Activated CD4-positive, alpha-beta T cell treated with anti-CD3 and anti-CD28 coated beads, Interleukin-2, Interleukin-6, amounts not matched to agents 100 ng/mL and 50 ng/mL, durations not matched to agents 16 hours and 8 hours (primary cell): Measurements from ENCODE around the gene CRIP1.

Experiments used
- DNase-seq: peaks from one replicate; pipeline ENCODE4 v3.0.0-alpha.2; 2020

The CRIP1 gene, protein sequence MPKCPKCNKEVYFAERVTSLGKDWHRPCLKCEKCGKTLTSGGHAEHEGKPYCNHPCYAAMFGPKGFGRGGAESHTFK

DNA sequence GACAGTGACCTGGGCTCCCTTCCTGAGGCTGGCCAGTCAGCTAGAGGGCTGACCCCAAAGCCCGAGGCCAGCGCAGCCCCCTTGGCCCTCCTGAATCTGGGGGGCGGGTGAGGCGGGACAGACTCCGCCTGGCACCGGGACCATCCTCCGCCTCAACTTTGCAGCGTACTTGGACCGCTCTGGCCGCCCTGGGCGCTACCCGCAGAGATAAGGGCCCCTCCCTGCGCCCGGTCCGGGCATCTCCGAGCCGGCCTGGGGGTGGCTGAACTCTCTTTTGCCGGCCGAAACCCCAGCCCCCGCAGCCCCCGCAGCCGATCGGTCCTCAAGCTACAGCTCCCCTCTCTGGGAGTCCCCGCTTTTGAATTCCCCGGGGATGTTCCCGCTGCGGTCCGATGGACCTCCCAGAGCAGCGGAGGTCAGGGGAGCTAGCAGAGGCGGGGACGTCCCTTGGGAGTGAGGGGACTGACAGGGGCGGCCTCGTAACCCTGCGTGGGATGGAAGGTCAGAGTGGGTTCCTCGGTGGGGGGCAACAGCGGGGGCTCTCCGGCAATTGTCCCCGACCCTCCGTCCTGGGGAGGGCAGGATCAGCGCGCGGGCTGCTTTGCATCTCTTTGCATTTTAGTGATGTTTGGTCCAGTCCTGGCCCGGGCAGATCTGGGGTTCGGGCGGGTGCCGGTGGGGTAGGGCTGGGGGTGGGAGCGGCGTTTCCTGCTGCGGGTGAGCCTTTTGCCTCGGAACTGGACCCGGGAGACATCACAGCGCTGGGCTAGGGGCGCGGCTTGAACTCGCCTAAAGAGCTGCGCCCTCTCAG, at the start of gene CRIP1:
Gene CRIP1, plus strand, starts transcription at position 724 of the 811 bp plus-strand sequence. CDS start 374 bp downstream, outside the sequence.
- DNase-seq = no peak

DNA sequence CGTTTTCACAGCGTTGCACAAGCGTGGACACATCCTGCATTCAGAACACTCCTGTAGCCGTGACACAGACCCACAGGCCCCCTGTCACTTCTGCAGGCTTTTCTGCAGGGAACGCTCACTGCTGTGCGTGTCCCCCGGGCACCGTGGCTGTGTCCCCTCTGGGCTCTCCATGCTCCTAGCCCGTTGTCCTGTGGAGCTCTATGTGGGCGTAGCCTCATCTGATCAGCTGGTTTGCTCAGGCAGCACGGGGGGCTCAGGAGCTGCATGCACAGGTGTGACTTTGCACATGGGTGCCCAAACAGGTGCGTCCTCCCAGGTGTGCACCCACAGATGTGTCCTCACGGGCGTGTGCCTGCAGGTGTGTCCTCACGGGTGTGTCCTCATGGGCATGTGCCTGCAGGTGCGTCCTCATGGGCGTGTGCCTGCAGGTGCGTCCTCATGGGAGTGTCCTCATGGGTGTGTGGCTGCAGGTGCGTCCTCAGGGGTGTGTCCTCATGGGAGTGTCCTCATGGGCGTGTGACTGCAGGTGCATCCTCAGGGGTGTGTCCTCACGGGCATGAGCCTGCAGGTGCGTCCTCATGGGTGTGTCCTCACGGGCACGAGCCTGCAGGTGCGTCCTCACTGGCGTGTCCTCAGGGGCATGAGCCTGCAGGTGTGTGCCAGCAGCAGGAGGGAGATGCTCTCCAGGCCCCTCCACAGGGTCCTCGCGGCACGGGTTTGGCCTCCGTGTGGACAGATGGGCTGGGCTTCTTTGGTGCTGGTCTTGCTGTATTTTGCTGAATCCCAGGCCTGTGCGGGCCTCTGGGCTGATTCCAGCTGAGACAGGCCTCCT, 49.6 kb upstream of the CRIP1 start:
- DNase-seq = no peak

DNA sequence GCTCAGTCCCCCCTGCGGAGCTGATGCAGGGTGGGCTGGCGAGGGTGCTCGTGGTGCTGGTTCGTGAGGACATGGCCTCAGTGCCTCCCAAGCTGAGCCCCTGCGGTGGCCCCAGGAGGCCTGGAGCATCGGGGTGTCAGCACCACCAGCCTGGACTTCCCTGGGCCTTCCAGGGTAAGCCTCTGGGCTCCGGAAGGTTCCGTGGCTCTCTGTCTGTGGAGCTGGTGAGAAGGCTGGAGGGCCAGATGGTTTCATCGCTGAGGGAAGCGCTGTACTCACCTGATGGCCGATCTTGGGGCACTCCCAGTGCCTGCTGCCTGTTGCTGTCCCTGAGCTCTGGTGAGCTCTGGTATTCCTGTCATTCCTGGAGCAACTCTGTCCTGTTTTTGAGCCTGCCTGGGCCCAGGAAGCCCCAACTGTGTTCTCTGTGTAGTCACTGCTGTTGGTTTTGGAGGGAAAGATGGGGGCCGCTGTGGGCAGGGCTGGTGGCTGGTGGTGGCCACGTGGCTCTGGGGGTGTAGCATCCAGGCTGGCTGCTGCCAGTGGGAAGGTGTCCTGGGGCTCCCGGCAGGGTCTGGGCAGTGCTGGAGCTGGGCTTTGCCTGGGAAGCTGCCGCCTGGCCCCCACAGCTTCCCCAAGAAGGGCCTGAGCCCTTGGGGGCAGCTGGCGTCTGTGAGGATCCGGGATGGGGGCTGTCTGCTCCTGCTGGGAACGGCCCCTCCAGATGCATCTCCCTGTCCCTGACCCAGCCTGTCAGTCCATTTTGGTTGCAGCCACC, 48.8 kb upstream of the CRIP1 start:
- DNase-seq = no peak

DNA sequence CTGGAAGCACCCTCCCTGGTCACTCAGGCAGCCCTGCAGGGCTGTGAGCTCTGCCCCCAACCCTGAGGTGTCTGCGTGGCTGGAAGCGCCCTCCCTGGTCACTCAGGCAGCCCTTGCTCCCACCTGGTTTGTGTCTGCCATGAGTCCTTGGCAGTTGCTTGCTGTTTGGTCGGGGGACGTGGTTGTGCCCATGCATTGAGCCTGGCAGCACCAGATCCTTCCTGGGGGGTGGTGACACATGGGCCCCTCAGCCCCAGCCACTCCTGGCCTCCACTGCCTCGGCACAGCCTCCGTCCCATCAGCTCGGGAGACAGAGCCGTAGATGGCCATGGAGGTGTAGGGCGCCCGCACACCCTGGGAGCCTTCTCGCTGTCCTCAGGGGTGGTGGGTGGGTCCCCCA, 47.5 kb upstream of the CRIP1 start:
- no peak for DNase-seq

DNA sequence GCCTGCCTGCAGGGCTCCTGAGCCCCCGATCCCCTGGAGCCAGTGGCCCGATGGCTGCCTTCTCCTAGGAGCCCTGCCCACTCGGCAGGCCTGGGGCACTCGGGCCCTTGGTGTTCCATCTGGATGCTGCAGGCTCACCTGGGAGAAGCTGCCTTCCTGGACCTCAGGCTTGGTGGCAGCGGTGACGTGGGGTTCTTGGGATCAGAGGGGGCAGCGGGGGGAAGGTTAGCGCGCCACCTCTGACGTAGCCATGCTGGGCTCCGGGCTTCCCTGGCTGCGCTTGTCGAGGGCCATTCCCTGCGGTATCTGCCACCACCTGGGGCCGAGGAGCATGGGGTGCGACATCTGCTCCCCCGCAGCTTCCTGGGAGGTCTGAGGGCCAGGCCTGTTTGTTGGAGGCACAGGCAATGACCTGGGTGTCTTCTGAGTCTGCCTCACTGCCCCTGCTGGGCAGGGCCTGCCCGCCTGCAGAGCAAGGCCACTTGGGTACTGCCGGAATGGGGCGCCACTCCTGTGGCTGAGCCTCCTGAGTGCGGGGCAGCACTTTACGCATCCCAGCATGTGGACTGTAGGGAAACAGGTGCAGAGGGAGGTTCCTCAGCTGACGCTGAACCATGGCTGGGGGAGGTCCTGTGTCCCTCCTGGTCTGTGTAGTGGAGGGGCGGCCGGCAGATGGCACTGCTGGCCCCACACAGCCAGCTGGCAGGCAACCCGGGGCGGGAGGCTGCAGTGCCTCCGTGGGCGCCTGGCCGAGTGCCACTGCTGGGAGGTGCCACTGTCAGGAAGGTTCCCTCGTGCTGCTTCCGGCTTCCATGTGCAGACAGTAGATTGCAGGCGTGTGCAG, 46.8 kb upstream of the CRIP1 start:
- no peak for DNase-seq

DNA sequence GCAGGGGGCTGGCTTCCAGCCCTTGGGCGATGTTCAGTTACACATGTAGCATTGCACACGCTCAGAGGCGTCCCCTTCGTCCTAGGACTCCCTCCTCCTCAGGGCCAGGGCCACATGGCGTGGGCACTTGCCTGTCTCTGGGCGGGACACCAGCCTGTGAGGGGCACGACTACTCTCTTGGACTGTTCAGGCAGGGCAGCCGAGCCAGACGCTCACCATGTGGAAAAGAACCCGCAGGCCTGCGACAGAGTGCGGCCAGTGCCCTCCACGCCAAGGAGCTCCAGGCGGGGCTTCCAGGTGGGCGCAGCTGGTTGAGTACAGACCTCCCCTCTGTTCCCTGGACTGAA, 46.2 kb upstream of the CRIP1 start:
- DNase-seq = no peak

DNA sequence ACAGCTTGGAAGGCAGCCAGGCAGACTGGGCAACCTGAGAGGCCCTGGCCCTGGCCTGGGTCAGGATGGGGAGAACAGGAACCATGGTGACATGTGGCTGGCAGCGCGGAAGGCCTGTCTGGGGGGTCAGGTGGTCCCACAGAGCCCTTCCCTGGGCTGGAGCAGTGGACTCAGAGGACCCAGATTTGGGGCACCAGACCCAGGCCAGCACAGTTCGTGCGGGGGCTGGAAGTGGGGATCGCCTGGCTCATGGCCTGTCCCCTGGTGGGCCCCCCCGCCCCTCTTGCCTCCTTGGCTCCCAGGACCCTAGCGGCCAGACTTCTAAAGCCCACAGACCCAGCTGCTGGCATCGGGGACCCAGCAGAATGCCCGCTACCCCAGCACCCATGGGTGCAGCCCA, 45.7 kb upstream of the CRIP1 start:
- no peak for DNase-seq

DNA sequence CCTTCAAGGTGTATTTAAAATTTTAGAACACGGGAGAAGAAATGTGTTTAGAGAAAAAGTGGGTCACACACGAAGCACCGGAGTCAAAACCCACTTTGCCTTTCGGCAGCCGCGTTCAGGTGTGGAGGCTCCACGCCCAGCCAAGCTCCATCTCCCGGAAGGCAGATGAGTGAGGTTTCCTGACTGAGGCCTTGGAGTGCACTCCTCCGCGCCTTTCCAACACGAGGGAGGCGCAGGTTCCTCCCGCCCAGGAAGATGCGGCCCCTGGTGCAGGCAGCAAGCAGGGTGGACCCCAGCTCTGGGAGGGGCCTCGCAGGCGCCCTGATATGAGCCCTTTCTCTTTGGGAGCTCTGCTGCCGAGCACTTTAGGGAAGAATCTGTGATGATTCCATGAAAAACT, 44.6 kb upstream of the CRIP1 start:
- DNase-seq = no peak

DNA sequence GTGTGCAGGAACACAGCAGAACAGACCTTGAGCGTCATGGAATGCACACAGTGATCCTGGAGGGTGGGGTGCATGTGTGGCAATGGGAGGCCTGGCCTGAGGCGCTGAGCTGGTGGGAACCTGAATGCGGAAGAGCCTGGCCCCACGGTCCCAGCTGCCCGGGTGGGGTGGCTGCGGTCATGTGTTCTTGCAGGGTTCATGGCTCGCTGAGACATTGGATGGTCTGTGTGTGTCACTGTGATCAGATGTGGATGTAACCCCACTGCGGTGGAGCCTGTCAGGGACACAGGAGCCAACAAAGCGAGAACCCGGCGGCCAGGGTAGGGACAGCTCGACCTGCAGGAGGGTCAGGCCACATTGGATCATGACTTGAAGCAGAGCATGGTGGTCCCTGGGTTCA, 43.9 kb upstream of the CRIP1 start:
- DNase-seq = no peak

DNA sequence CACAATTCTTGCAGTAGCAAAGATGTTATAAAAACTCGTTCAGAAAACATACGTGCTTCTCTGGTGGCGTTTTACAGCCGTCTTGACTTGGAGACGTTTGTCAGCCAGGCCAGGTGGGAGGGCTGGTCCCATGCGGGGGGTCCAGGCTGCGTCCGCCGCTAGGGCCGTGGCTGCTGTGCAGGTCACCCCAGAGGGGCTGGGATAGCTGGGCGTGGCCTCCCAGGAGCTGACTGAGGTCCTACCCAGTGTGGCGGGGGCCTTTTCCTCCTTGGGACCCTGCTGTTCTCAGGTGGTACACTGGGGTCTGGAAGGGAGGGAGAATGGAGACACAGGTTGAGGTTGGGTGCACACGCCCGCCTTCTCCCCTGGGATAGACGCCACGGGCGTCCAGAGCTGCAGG, 41.8 kb upstream of the CRIP1 start:
- no peak for DNase-seq

DNA sequence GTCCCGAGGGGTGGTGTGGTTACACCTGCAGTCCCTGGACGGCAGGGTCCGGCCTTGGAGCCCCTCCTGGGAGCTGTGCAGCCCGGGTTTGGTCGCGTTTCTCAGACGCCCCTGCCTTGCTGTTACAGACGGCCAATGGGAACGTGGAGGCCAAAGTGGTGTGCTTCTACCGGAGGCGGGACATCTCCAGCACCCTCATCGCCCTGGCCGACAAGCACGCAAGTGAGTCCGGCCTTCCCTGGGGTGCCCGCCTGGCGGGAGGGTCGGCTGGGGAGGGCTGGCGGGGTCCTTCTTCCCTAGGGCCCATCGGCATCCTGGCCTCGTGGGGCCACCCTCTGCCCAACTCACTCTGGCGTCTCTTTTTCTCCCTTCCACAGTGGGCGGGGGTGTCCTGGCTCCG, 41.4 kb upstream of the CRIP1 start:
- no peak for DNase-seq

DNA sequence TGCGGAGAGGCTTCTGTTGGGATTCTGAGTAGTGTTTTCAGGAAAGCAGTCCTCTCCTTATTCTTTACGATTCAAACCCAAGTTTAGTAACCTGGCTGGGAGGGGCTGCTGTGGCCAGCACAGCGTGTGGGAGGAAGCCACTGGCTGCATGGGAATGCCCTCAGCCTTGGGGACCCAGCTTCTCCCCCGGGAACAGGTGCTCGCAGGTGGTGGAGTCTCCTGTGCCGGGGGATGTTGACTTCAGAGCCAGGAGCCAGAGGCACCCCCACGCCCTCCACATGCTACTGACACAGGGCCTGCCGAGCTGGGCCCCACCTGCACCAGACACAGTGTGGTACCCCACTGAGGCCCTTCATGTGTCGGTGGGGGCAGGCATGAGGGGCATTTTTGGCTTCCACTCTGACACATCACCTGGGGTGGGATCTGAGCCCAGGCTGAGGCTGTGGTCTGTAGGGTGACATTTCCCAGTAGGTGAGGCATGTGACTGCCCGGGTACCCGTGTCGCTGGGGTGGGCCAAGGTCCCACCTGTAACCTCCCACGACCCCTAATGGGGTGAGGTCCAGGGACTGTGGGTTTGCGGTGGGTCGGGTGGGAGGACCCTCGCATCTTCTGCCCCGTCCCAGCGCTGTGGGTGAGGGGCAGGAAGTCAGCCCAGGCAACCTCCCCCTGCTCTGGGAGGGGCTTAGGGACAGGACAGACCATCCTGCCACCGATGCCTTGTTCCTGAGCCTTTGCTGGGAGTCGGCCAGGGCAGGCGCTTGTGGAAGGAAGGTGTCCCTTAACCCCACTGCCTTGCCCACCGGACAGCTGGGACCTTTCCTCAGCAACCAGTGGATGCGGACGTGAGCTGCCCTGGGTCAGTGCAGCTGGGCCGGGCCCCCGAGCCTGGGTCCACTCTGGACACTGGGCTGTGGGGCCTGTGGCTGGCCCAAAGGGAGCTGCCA, 40.5 kb upstream of the CRIP1 start:
- DNase-seq = no peak

DNA sequence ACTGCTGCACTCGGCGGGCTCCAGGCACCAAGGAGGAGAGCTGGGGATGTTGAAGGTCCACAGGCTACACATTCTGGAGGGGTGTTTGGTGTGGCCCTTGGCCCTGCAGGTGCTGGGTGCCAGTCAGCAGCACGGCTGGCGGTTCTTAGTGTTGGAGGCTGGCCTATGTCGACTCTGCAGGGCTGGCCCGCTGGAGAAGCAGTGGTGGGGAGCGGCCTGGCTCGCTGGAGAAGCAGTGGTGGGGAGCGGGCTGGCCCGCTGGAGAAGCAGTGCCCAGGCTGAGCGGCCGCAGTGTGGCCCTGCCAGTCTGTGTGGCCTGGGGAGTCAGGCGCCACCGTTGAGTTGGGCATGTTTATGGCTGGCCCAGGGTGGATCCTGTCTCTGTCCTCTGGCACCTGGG, 39.7 kb upstream of the CRIP1 start:
- no peak for DNase-seq

DNA sequence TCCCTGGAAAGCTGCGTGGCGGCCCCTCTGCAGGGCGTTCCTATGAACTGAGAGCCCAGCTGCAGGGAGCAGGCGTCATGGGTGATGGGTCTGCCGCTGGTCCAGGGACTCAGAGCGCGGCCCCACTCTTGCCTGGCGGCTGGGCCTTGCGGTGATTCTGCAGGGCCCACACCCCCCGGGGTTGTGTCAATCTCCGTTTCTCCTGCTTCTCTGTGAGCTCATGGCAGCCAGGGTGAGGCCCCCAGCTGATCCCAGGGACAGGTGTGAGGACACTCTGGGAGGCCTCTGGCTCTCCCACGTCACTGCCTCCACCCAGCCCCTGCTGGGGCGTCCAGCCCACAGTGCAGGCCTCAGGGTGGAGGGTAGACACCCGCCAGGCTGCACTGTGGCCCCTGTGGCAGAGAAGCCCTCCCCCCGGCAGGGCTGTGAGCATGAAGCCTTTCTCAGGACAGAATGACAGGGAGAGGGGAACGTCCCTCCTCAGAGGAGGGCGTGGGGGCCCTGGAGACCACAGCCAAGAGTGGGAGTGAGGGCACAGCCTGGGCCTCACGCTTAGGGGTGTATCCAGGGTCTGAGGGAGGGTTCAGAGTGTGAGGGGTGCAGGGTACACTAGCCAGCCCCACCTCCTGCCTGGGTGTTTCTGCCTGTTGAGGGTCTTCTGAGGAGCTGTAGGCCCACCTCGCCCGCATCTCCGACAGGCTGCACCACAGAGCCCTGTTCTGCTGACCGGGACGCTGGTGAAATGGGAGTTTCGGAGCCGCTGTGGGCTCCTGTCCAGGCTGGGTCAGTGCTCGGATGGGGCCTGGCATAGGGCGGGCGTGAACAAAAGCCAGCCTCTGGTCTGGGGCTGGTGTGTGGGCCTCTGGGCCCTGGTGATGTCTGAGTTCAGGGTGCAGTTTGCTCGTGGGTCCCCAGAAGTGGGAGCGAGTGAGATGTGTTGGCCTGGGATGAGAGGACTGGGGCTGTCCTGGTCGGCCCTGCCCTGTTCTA, 38.7 kb upstream of the CRIP1 start:
- DNase-seq = no peak

DNA sequence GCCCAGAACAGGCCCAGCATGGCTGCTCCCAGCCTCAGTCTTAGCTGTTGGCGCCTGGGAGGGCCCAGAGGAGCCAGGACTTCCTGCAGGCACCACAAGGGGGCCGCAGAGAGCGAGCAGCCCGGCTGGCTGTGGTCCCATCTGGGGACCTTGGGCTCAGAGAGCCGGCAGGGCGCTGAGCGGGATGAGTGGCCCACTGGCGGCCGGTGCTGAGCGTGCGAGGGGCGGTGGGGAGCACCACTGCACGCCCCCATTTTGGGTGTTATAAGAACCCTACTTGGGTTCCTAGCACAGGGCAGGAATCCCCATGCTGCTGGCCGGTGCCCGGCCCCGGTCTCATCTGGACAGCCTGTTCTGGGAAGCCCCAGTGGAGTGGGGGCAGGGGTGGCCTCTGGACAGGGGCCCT, 38.0 kb upstream of the CRIP1 start:
- DNase-seq = peak; percentile 67

DNA sequence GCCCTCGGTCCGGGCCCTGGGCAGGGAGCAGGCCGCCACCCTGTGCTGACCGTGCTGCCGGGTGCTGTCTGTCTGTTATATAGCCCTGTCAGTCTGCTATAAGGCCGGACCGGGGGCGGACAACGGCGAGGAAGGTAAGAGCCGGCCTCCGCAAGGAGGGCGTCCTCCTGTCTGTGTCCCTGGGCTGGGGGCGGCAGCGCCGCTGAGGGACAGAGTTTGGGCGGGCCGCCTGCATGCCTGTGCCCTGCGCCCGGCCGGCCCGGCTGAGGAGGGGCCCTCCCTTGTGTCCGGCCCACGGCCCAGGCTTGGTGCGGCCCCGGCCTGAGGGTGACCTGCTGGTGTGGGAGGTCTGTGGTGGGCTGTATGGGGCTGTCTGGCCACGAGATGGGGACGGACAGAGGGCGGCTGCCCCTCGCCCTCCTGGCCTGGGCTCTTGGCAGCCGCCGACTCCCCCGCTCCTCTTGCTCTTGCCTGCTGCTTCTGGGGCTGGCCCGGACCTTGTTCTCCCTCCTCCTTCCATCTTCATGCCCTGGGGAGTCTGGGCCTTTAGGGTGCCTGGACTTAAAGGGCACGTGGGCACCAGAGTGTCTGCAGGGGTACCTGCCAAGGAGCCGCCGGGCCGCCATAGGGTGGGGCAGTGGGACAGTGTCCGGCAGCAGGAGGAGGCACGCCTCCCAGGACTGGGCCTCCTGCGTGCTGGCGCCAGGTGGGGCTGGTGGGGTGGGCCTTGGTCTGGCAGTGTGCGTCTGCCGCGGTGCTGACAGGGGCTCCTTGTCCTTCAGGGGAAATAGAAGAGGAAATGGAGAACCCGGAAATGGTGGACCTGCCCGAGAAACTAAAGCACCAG, 37.2 kb upstream of the CRIP1 start:
- no peak for DNase-seq

DNA sequence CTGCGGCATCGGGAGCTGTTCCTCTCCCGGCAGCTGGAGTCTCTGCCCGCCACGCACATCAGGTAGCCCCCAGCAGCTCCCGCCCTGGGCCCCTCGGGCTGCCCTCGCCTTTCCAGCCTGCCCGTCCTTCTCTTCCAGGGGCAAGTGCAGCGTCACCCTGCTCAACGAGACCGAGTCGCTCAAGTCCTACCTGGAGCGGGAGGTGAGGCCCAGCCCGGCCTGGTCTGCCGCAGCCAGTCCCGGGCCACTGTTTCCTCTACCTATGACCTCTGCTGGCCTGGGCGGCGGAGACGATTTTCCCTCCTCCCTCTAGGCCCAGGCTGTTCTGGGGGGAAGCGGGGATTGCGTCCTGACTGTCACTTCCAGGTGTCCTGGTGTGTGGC, 36.6 kb upstream of the CRIP1 start:
- DNase-seq = no peak

DNA sequence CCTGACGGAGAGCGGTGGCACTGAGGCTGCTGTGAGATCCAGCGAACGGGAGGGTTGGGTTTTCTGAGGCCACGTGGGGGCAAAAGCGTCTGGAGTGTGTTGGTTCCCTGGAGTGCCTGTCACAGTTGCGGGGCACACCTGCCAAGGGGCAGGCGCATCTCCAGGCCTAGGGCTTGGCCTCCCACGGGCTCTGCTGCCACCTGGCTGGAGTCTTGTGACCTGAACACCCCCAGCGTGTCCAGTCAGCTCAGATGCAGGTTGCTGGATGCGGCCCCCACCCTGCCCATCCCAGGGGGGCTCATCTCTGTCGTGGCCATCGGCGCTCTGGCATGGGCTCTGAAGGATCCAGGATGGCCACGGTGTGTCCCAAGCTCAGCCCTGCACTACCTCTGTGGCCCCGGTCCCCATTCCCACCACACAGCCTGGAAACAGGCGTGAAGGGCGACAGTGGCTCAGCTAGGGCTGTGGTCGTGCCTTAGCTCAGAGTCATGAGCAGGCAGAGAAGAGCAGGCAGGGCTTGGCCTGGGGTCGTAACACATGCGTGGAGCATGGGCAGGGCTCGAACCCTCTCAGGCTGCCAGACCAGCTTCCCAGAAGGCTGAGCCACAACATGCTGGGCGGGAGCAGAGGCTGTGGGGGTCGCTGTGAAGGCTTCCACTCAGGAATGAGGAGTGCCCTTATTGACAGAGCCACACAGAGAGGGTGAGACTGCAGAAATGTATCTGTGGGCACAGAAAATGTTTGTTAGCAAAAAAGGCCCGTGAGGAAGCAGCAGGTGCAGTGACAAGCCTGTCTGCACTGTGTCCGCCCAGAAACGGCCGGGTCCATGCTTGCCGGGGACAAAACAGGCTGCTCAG, 35.6 kb upstream of the CRIP1 start:
- DNase-seq = no peak
